Endothelial cell of umbilical vein (primary cell): ENCODE results near the gene CACNA2D2. TPM values are rescaled to one million over a fixed set of nuclear protein-coding genes. Genes with fewer than 3 reads are reported as not detected.

Experiments used
- BruUV-seq: library from RNA; stranded (reverse); fragments of 400-500 nt; replicated peaks from 2 replicates; lab custom pipeline; 2021; lab: Mats Ljungman, UMichigan
- CTCF ChIA-PET: fragments of 300-600, 350-600 bp; sonication (Branson Sonifier 250); formaldehyde crosslinking; loops from one replicate; lab custom pipeline; 2021; ENCODE audit warnings: antibody characterized with exemption, inconsistent platforms; lab: Charles Lee
- POLR2A ChIA-PET: fragments of 300-600, 350-600 bp; sonication (Branson Sonifier 250); formaldehyde crosslinking; loops from one replicate; lab custom pipeline; 2021; ENCODE audit warnings: antibody characterized with exemption, inconsistent platforms; lab: Charles Lee
- DNase-seq: peaks from one replicate; pipeline ENCODE4 v3.0.0-alpha.2; 2011; ENCODE audit warnings: low read depth, low spot score
- FAIRE-seq: peaks from 2 replicates; lab custom pipeline; 2011; peaks lifted over from hg19 to GRCh38; lab: Jason Lieb, UNC
- H2AFZ ChIP-seq: 2 replicates; pipeline ENCODE4 v1.6.0; 2012; ENCODE audit warnings: low read depth, low read length, control low read depth, inconsistent platforms
- H3K27ac ChIP-seq: 2 replicates; pipeline ENCODE4 v1.5.1; 2011; ENCODE audit warnings: low read depth, mild to moderate bottlenecking, control low read depth, low read length, moderate library complexity; ENCODE audit not compliant: insufficient read depth
- H3K27me3 ChIP-seq, 2 experiments: 2 replicates each; pipeline versions ENCODE4 v1.6.0 to v1.6.1; 2011; ENCODE audit warnings: low read length in 2 of 2, mixed read lengths in 1 of 2; ENCODE audit not compliant: control insufficient read depth in 2 of 2, insufficient read depth in 2 of 2
- H3K36me3 ChIP-seq, 2 experiments: 2 replicates in 1 of 2; 3 replicates in 1 of 2; pipeline ENCODE4 v1.5.1; 2011; ENCODE audit warnings: low read length in 2 of 2, mild to moderate bottlenecking in 1 of 2, moderate library complexity in 1 of 2; ENCODE audit not compliant: control insufficient read depth in 2 of 2, insufficient read depth in 2 of 2; ENCODE audit errors: extremely low read depth in 1 of 2
- H3K4me1 ChIP-seq: 3 replicates; pipeline ENCODE4 v1.5.1; 2011; ENCODE audit warnings: mild to moderate bottlenecking, low read length; ENCODE audit not compliant: control insufficient read depth, insufficient read depth; ENCODE audit errors: extremely low read depth
- H3K4me2 ChIP-seq: 2 replicates; pipeline ENCODE4 v1.6.1; 2011; ENCODE audit warnings: low read length, control low read depth, mixed read lengths; ENCODE audit not compliant: insufficient read depth
- H3K4me3 ChIP-seq, 3 experiments: fragments of 200-600 bp in 1 of 3; sonication (generic), shearing (Covaris generic) in 1 of 3; replicated peaks in 1 of 3; 2 replicates each; pipeline ENCODE4 v1.5.1; 2011 to 2016; ENCODE audit warnings: control low read depth in 3 of 3, low read length in 3 of 3, mild to moderate bottlenecking in 2 of 3, inconsistent platforms in 1 of 3, low read depth in 1 of 3, moderate library complexity in 1 of 3; ENCODE audit not compliant: insufficient read depth in 1 of 3
- H3K79me2 ChIP-seq: 2 replicates; pipeline ENCODE4 v1.6.0; 2012; ENCODE audit warnings: low read length, inconsistent platforms; ENCODE audit not compliant: control insufficient read depth, insufficient read depth
- H3K9ac ChIP-seq: replicated peaks from 2 replicates; pipeline ENCODE3; 2011; ENCODE audit warnings: low read length, control low read depth; ENCODE audit not compliant: insufficient read depth; ENCODE audit errors: extremely low read depth
- H3K9me1 ChIP-seq: replicated peaks from 3 replicates; pipeline ENCODE4 v1.6.0; 2011; ENCODE audit warnings: mild to moderate bottlenecking, low read length; ENCODE audit not compliant: control insufficient read depth, insufficient read depth; ENCODE audit errors: extremely low read depth
- H3K9me3 ChIP-seq: replicated peaks from 2 replicates; pipeline ENCODE4 v1.5.1; 2012; ENCODE audit warnings: low read length, inconsistent platforms; ENCODE audit not compliant: control insufficient read depth, insufficient read depth
- H4K20me1 ChIP-seq: replicated peaks from 2 replicates; pipeline ENCODE3; 2011; ENCODE audit warnings: mild to moderate bottlenecking, low read length; ENCODE audit not compliant: control insufficient read depth, insufficient read depth; ENCODE audit errors: extremely low read depth
- EZH2 ChIP-seq: IDR thresholded peaks from 2 replicates; pipeline ENCODE4 v1.6.1; 2012; ENCODE audit warnings: borderline replicate concordance, low read depth, mild to moderate bottlenecking, moderate library complexity, low read length, inconsistent platforms; ENCODE audit not compliant: severe bottlenecking
- FOS ChIP-seq: IDR thresholded peaks from 2 replicates; pipeline ENCODE4 v1.6.1; 2011; ENCODE audit warnings: mild to moderate bottlenecking, low read length, moderate library complexity, borderline replicate concordance; ENCODE audit not compliant: insufficient read depth
- GATA2 ChIP-seq: IDR thresholded peaks from 2 replicates; pipeline ENCODE4 v1.7.0; 2011; ENCODE audit warnings: low read depth, mild to moderate bottlenecking, moderate library complexity, mixed read lengths, low read length; ENCODE audit not compliant: insufficient read length, insufficient read depth
- JUN ChIP-seq: IDR thresholded peaks from 2 replicates; pipeline ENCODE4 v1.6.1; 2011; ENCODE audit warnings: borderline replicate concordance, low read depth; ENCODE audit not compliant: insufficient read length, insufficient read depth
- MYC ChIP-seq: IDR thresholded peaks from one replicate; pipeline ENCODE4 v1.6.1; 2011; ENCODE audit warnings: mild to moderate bottlenecking, low read depth, low read length
- POLR2A ChIP-seq: IDR thresholded peaks from 2 replicates; pipeline ENCODE4 v1.6.1; 2012; ENCODE audit warnings: low read depth, mild to moderate bottlenecking, control low read depth, low read length
- POLR2AphosphoS5 ChIP-seq: IDR thresholded peaks from 2 replicates; pipeline ENCODE4 v1.6.1; 2012; ENCODE audit warnings: low read depth, mild to moderate bottlenecking, control low read depth, low read length, moderate library complexity; ENCODE audit not compliant: insufficient read depth
- dilution Hi-C: fragments of 300-500 bp; cut with MboI; formaldehyde crosslinking; loops from one replicate; pipeline ENCODE4 v1.15.0; 2019; ENCODE audit warnings: low sequenced_read_pairs; ENCODE audit not compliant: extremely low pct_ligation_motif_present
- intact Hi-C: fragments of 100-400 bp; cut with micrococcal nuclease; formaldehyde crosslinking; loops from one replicate; pipeline ENCODE4 v1.10.0; 2022
- polyA plus RNA-seq, 4 experiments: library from polyadenylated mRNA; depleted of rRNA in 3 of 4; stranded (reverse) in 3 of 4; unstranded in 1 of 4; fragments of >200 nt; gene quantifications; 2 replicates each; pipeline versions ENCODE4 v1.2.1 to v1.2.3, GENCODE V29; 2011 to 2012; ENCODE audit warnings: missing spikeins in 1 of 4
- total RNA-seq: library from RNA; stranded (reverse); gene quantifications from 2 replicates; pipeline ENCODE4 v1.2.3, GENCODE V29; 2021
- TF ChIP-seq, protein P1 (sequence below), 2 donors: IDR thresholded peaks; 1 replicate in 1 of 2; 2 replicates in 1 of 2; pipeline ENCODE4 v1.5.1; 2011; ENCODE audit warnings: low read length in 2 of 2, mild to moderate bottlenecking in 2 of 2, moderate library complexity in 2 of 2, control low read depth in 1 of 2, inconsistent platforms in 1 of 2, low read depth in 1 of 2; ENCODE audit not compliant: insufficient read depth in 1 of 2; ENCODE audit errors: extremely low read depth in 1 of 2
- TF ChIP-seq, protein P2 (sequence below): IDR thresholded peaks from 2 replicates; pipeline ENCODE4 v1.6.1; 2011; ENCODE audit not compliant: insufficient read depth, insufficient read length

Gene CACNA2D2
- total and polyA plus RNA-seq, 2 donors (not counting 3 experiments of a cell fraction or from before 2014, with no cell fraction given) = 0.15 TPM; not detected in 1

DNA sequence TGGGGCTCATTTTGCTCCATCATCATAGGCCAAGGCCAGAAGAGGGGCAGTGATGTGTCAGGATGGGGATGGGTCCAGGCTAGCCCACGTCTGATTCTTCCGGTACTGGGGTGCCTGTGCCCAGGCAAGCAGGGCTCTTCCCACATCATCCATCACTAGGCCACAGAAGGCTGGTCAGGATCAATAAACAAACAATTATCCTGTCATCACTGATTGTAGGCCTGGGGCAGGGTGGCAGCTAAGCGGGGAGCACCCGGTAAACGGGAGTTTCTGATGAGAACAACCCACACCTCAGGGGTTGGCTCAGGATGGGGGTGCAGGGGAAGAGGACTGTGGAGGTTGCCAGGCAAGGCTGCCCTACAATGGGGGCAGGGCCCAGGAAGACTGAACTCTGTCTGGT lies 18.1 kb upstream of the CACNA2D2 start:
- TF ChIP-seq, protein P1, sequence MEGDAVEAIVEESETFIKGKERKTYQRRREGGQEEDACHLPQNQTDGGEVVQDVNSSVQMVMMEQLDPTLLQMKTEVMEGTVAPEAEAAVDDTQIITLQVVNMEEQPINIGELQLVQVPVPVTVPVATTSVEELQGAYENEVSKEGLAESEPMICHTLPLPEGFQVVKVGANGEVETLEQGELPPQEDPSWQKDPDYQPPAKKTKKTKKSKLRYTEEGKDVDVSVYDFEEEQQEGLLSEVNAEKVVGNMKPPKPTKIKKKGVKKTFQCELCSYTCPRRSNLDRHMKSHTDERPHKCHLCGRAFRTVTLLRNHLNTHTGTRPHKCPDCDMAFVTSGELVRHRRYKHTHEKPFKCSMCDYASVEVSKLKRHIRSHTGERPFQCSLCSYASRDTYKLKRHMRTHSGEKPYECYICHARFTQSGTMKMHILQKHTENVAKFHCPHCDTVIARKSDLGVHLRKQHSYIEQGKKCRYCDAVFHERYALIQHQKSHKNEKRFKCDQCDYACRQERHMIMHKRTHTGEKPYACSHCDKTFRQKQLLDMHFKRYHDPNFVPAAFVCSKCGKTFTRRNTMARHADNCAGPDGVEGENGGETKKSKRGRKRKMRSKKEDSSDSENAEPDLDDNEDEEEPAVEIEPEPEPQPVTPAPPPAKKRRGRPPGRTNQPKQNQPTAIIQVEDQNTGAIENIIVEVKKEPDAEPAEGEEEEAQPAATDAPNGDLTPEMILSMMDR (IDR thresholded peaks at IDR 0.05; ENCODE audit: extremely low read depth in 1 of 2, insufficient read depth in 1 of 2, low read depth in 1 of 2, low read length in 2 of 2) = no peak
- no peak for TF ChIP-seq EZH2
- TF ChIP-seq POLR2AphosphoS5 = no peak
- no peak for TF ChIP-seq POLR2A
- no peak for TF ChIP-seq JUN
- TF ChIP-seq GATA2 = no peak
- TF ChIP-seq FOS = no peak
- TF ChIP-seq, protein P2, sequence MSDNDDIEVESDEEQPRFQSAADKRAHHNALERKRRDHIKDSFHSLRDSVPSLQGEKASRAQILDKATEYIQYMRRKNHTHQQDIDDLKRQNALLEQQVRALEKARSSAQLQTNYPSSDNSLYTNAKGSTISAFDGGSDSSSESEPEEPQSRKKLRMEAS = no peak
- TF ChIP-seq MYC = no peak
- POLR2A ChIA-PET = no interaction called here
- no peak overlapping the region for H2AFZ ChIP-seq
- intact Hi-C loops (no loop called here), dilution Hi-C loops (no loop called here)
- FAIRE-seq = no peak
- no peaks in the 10 kb centered on the region for H3K79me2 ChIP-seq
- no peak overlapping the region for H3K4me2 ChIP-seq
- H3K36me3 ChIP-seq = no peaks in the 10 kb centered on the region
- no peak overlapping the region for H3K4me3 ChIP-seq
- no peaks in the 10 kb centered on the region for H4K20me1 ChIP-seq
- H3K9me1 ChIP-seq = no peaks in the 10 kb centered on the region
- no peaks in the 10 kb centered on the region for H3K4me1 ChIP-seq
- H3K27me3 ChIP-seq = peaks cover 0 to 1% of the 10 kb centered on the region in 2 experiments
- no peak overlapping the region for H3K27ac ChIP-seq
- DNase-seq = no peak
- H3K9me3 ChIP-seq = no peaks in the 10 kb centered on the region
- BruUV-seq = no TSS peak
- no peak overlapping the region for H3K9ac ChIP-seq
- CTCF ChIA-PET = interaction anchor here (3.6 kb wide), 1 partner anchor 21 kb away, joined by 15 read pairs; no protein-coding TSS in a partner anchor
